ENCODE data around the gene EEF1A1. TPM values are rescaled to one million over a fixed set of nuclear protein-coding genes. Genes with fewer than 3 reads are reported as not detected.

The EEF1A1 gene
- polyA plus RNA-seq, 1 donor (not counting 4 experiments of a cell fraction or from before 2014, with no cell fraction given), result 11,226 TPM

- FAIRE-seq (no peak), DNase-seq (ENCODE audit: low read depth, low spot score) (no peak)
- no peaks in the 10 kb centered on the region for H4K20me1 ChIP-seq (ENCODE audit: control insufficient read depth, extremely low read depth, insufficient read depth, low read length)
- H3K4me1 ChIP-seq (ENCODE audit: control insufficient read depth, extremely low read depth, insufficient read depth, low read length), result no peaks in the 10 kb centered on the region
- dilution Hi-C loops (cut with MboI; ENCODE audit: extremely low pct_ligation_motif_present, low sequenced_read_pairs), result no loop called here
- H3K9me1 ChIP-seq (ENCODE audit: control insufficient read depth, extremely low read depth, insufficient read depth, low read length), result no peaks in the 10 kb centered on the region
- no peak overlapping the region for H2AFZ ChIP-seq (ENCODE audit: control insufficient read depth, low read length)
- H3K36me3 ChIP-seq (ENCODE audit: control insufficient read depth in 2 of 2, extremely low read depth in 1 of 2, insufficient read depth in 2 of 2, low read length in 2 of 2), result peaks cover 13 to 16% of the 10 kb centered on the region in 2 experiments
- H3K9me3 ChIP-seq (ENCODE audit: control insufficient read depth, low read depth, low read length), result no peaks in the 10 kb centered on the region
- no peak overlapping the region for H3K9ac ChIP-seq (ENCODE audit: control insufficient read depth, extremely low read depth, insufficient read depth, low read length)
- H3K27ac ChIP-seq (ENCODE audit: control insufficient read depth, insufficient read depth, low read length), result no peak overlapping the region
- H3K79me2 ChIP-seq (ENCODE audit: control insufficient read depth, insufficient read depth, low read length), result no peaks in the 10 kb centered on the region
- H3K4me3 ChIP-seq (ENCODE audit: control insufficient read depth in 2 of 3, extremely low read depth in 1 of 3, insufficient read depth in 2 of 3, low read depth in 1 of 3, low read length in 3 of 3), result no peak overlapping the region
- H3K4me2 ChIP-seq (ENCODE audit: control insufficient read depth, extremely low read depth, insufficient read depth, low read depth, low read length), result no peak overlapping the region
- H3K27me3 ChIP-seq (ENCODE audit: control insufficient read depth, extremely low read depth, insufficient read depth, low read length), result no peaks in the 10 kb centered on the region
- no peak for TF ChIP-seq EZH2 (IDR thresholded peaks at IDR 0.05; ENCODE audit: low read length)
- TF ChIP-seq CTCF (optimal IDR thresholded peaks at IDR 0.05 in 1 of 3, IDR thresholded peaks at IDR 0.05 in 1 of 3, conservative IDR thresholded peaks at IDR 0.05 in 1 of 3; ENCODE audit: extremely low read depth in 1 of 3, insufficient read depth in 2 of 3, low read length in 3 of 3), result no peak
Measured at GRCh38 chr6:73487473-73487872, 33.4 kb downstream of the EEF1A1 start.

GRCh38 chr6:73484438-73484837, 36.4 kb downstream of the EEF1A1 start:
- no peaks in the 10 kb centered on the region for H3K9me3 ChIP-seq (ENCODE audit: control insufficient read depth, low read depth, low read length)
- no peak overlapping the region for H3K4me2 ChIP-seq (ENCODE audit: control insufficient read depth, extremely low read depth, insufficient read depth, low read depth, low read length)
- H3K4me1 ChIP-seq (ENCODE audit: control insufficient read depth, extremely low read depth, insufficient read depth, low read length), result no peaks in the 10 kb centered on the region
- H4K20me1 ChIP-seq (ENCODE audit: control insufficient read depth, extremely low read depth, insufficient read depth, low read length), result no peaks in the 10 kb centered on the region
- no peaks in the 10 kb centered on the region for H3K79me2 ChIP-seq (ENCODE audit: control insufficient read depth, insufficient read depth, low read length)
- no peaks in the 10 kb centered on the region for H3K9me1 ChIP-seq (ENCODE audit: control insufficient read depth, extremely low read depth, insufficient read depth, low read length)
- H3K27ac ChIP-seq (ENCODE audit: control insufficient read depth, insufficient read depth, low read length), result no peak overlapping the region
- no peak for TF ChIP-seq CTCF (optimal IDR thresholded peaks at IDR 0.05 in 1 of 3, IDR thresholded peaks at IDR 0.05 in 1 of 3, conservative IDR thresholded peaks at IDR 0.05 in 1 of 3; ENCODE audit: extremely low read depth in 1 of 3, insufficient read depth in 2 of 3, low read length in 3 of 3)
- no peak for TF ChIP-seq EZH2 (IDR thresholded peaks at IDR 0.05; ENCODE audit: low read length)
- H3K4me3 ChIP-seq (ENCODE audit: control insufficient read depth in 2 of 3, extremely low read depth in 1 of 3, insufficient read depth in 2 of 3, low read depth in 1 of 3, low read length in 3 of 3), result no peak overlapping the region
- no peak overlapping the region for H2AFZ ChIP-seq (ENCODE audit: control insufficient read depth, low read length)
- FAIRE-seq (no peak), DNase-seq (ENCODE audit: low read depth, low spot score) (no peak)
- peaks cover 18 to 20% of the 10 kb centered on the region in 2 experiments for H3K36me3 ChIP-seq (ENCODE audit: control insufficient read depth in 2 of 2, extremely low read depth in 1 of 2, insufficient read depth in 2 of 2, low read length in 2 of 2)
- H3K27me3 ChIP-seq (ENCODE audit: control insufficient read depth, extremely low read depth, insufficient read depth, low read length), result no peaks in the 10 kb centered on the region
- no peak overlapping the region for H3K9ac ChIP-seq (ENCODE audit: control insufficient read depth, extremely low read depth, insufficient read depth, low read length)
- dilution Hi-C loops (cut with MboI; ENCODE audit: extremely low pct_ligation_motif_present, low sequenced_read_pairs), result no loop called here
